CD4-positive, alpha-beta T cell (primary cell): ENCODE data around the gene SCRN1. TPM values are rescaled to one million over a fixed set of nuclear protein-coding genes. Genes with fewer than 3 reads are reported as not detected.

Source experiments
- ATAC-seq: fragments of 200-7000 bp; cut with Tn5 transposase; one replicate; pipeline ENCODE4 v1.10.0; 2022; ENCODE audit warnings: mild to moderate bottlenecking; ENCODE audit not compliant: poor library complexity
- CTCF ChIA-PET: fragments of 350-600 bp; sonication (Branson Sonifier 250); formaldehyde crosslinking; loops from one replicate; lab custom pipeline; 2021; ENCODE audit warnings: antibody characterized with exemption, inconsistent platforms; lab: Charles Lee
- POLR2A ChIA-PET: fragments of 350-600 bp; sonication (Branson Sonifier 250); formaldehyde crosslinking; loops from one replicate; lab custom pipeline; 2021; ENCODE audit warnings: antibody characterized with exemption, inconsistent platforms; lab: Charles Lee
- DNase-seq, 14 experiments: peaks; one replicate each; pipeline ENCODE4 v3.0.0-alpha.2; 2013 to 2020; ENCODE audit warnings: mixed read lengths in 2 of 14
- H3K27ac ChIP-seq, 2 donors: one replicate each; pipeline versions ENCODE4 v1.5.1 to v1.7.0; 2013; ENCODE audit warnings: low read length in 2 of 2, low read depth in 1 of 2, mild to moderate bottlenecking in 1 of 2
- H3K27me3 ChIP-seq, 2 experiments: 1 replicate in 1 of 2; 2 replicates in 1 of 2; pipeline versions ENCODE4 v1.6.1 to v1.7.0; 2013; ENCODE audit warnings: low read length in 2 of 2, control low read depth in 1 of 2, mild to moderate bottlenecking in 1 of 2, moderate library complexity in 1 of 2; ENCODE audit not compliant: insufficient read depth in 2 of 2, control insufficient read depth in 1 of 2
- H3K36me3 ChIP-seq: one replicate; pipeline ENCODE4 v1.6.1; 2013; ENCODE audit warnings: low read length, control low read depth; ENCODE audit not compliant: insufficient read depth
- H3K4me1 ChIP-seq: one replicate; pipeline ENCODE4 v1.6.1; 2013; ENCODE audit warnings: low read length, control low read depth; ENCODE audit not compliant: insufficient read depth
- H3K4me3 ChIP-seq: one replicate; pipeline ENCODE4 v1.5.1; 2013; ENCODE audit warnings: mild to moderate bottlenecking, low read length, moderate library complexity
- H3K9me3 ChIP-seq, 2 experiments: 1 replicate in 1 of 2; 2 replicates in 1 of 2; pipeline versions ENCODE4 v1.6.1 to v1.7.0; 2013; ENCODE audit warnings: low read length in 2 of 2, mild to moderate bottlenecking in 2 of 2, control low read depth in 1 of 2, moderate library complexity in 1 of 2; ENCODE audit not compliant: control insufficient read depth in 1 of 2, insufficient read depth in 1 of 2
- H3K27ac Mint-ChIP-seq: one replicate; pipeline ENCODE4 v1.8.0; 2020; ENCODE audit warnings: mixed read lengths
- H3K27me3 Mint-ChIP-seq: one replicate; pipeline ENCODE4 v1.8.0; 2021; ENCODE audit warnings: mixed read lengths
- H3K36me3 Mint-ChIP-seq: one replicate; pipeline ENCODE4 v1.8.0; 2021; ENCODE audit warnings: low read depth, mixed read lengths
- H3K4me1 Mint-ChIP-seq: one replicate; pipeline ENCODE4 v1.8.0; 2021; ENCODE audit warnings: low read depth, mixed read lengths
- H3K4me3 Mint-ChIP-seq: one replicate; pipeline ENCODE4 v1.8.0; 2020; ENCODE audit warnings: mild to moderate bottlenecking, mixed read lengths
- H3K9me3 Mint-ChIP-seq: one replicate; pipeline ENCODE4 v1.8.0; 2020; ENCODE audit warnings: mixed read lengths
- CTCF ChIP-seq: fragments of 200-600 bp; IDR thresholded peaks from one replicate; pipeline ENCODE4 v1.8.0; 2022; ENCODE audit warnings: antibody characterized with exemption, mild to moderate bottlenecking
- intact Hi-C, 2 experiments: fragments of 100-400 bp; cut with DNase I in 1 of 2; cut with micrococcal nuclease in 1 of 2; formaldehyde crosslinking; loops; one replicate each; pipeline versions ENCODE4 v1.15.1 to v1.9.0; 2023 to 2025; cut with DNase I, micrococcal nuclease
- total RNA-seq, 174 experiments: library from RNA in 2 of 174; stranded (reverse) in 2 of 174; gene quantifications; one replicate each; pipeline ENCODE4 v1.2.3 and lab custom pipeline; 2021 to 2026

SCRN1 gene
- total RNA-seq, 2 experiments from 2014 or later: 2.4 to 3.2 TPM

GRCh38 chr7:29957521-29958310 lies 31.9 kb downstream of the SCRN1 start:
- Mint-ChIP-seq H3K27me3 (no peaks in the 10 kb centered on the region), H3K9me3 (no peaks in the 10 kb centered on the region), H3K4me3 (no peak overlapping the region), H3K36me3 (no peaks in the 10 kb centered on the region), H3K4me1 (peaks cover 16% of the 10 kb centered on the region), H3K27ac (no peak overlapping the region)
- intact Hi-C loops: loop anchor here in 1 of 2 experiments (10.0 kb wide), 1 partner anchor 1203 kb away; no protein-coding TSS in a partner anchor
- Histone ChIP-seq H3K4me1 (peaks cover 5% of the 10 kb centered on the region), H3K27me3 (no peaks in the 10 kb centered on the region), H3K4me3 (no peak overlapping the region), H3K9me3 (no peaks in the 10 kb centered on the region), H3K36me3 (no peaks in the 10 kb centered on the region), H3K27ac (no peak overlapping the region)
- DNase-seq (no peak), ATAC-seq (no peak)
- CTCF ChIA-PET: no interaction called here
- POLR2A ChIA-PET: no interaction called here
- no peak for TF ChIP-seq CTCF

GRCh38 chr7:29956487-29956836 lies 33.1 kb downstream of the SCRN1 start:
- intact Hi-C loops: loop anchor here in 1 of 2 experiments (10.0 kb wide), 1 partner anchor 1202 kb away; no protein-coding TSS in a partner anchor
- Histone ChIP-seq H3K27ac (no peak overlapping the region), H3K36me3 (no peaks in the 10 kb centered on the region), H3K9me3 (no peaks in the 10 kb centered on the region), H3K4me1 (peaks cover 5% of the 10 kb centered on the region), H3K4me3 (no peak overlapping the region), H3K27me3 (no peaks in the 10 kb centered on the region)
- DNase-seq (no peak), ATAC-seq (no peak)
- no peak for TF ChIP-seq CTCF
- no peaks in the 10 kb centered on the region for H3K27me3 Mint-ChIP-seq
- no peak overlapping the region for H3K27ac Mint-ChIP-seq
- CTCF ChIA-PET: no interaction called here
- H3K4me1 Mint-ChIP-seq: peaks cover 16% of the 10 kb centered on the region
- H3K9me3 Mint-ChIP-seq: no peaks in the 10 kb centered on the region
- no peak overlapping the region for H3K4me3 Mint-ChIP-seq
- no peaks in the 10 kb centered on the region for H3K36me3 Mint-ChIP-seq
- POLR2A ChIA-PET: no interaction called here

GRCh38 chr7:29955799-29956486 lies 33.7 kb downstream of the SCRN1 start:
- ATAC-seq: no peak
- no peaks in the 10 kb centered on the region for H3K36me3 ChIP-seq
- no peaks in the 10 kb centered on the region for H3K27me3 Mint-ChIP-seq
- no peak for TF ChIP-seq CTCF
- ChIA-PET CTCF (no interaction called here), POLR2A (no interaction called here)
- H3K4me3 ChIP-seq: no peak overlapping the region
- peak in 4 of 14 experiments; percentile 9 to 45 (median 32) for DNase-seq
- H3K27me3 ChIP-seq: no peaks in the 10 kb centered on the region
- peaks cover 5% of the 10 kb centered on the region for H3K4me1 ChIP-seq
- no peak overlapping the region for H3K27ac Mint-ChIP-seq
- peaks cover 16% of the 10 kb centered on the region for H3K4me1 Mint-ChIP-seq
- no peak overlapping the region for H3K27ac ChIP-seq
- H3K36me3 Mint-ChIP-seq: no peaks in the 10 kb centered on the region
- no peaks in the 10 kb centered on the region for H3K9me3 Mint-ChIP-seq
- H3K4me3 Mint-ChIP-seq: no peak overlapping the region
- peaks cover 0 to 4% of the 10 kb centered on the region in 2 experiments for H3K9me3 ChIP-seq
- intact Hi-C loops: loop anchor here in 1 of 2 experiments (10.0 kb wide), 1 partner anchor 1201 kb away; no protein-coding TSS in a partner anchor
